Testis (tissue), 2 donors: ENCODE measurements around the gene GSG1L2.

Source experiments
- POLR2A ChIP-seq: fragments of 450-650 bp; IDR thresholded peaks from one replicate; pipeline ENCODE4 v1.6.1; 2017; ENCODE audit warnings: antibody characterized with exemption, mild to moderate bottlenecking, moderate library complexity
- TF ChIP-seq, protein P1 (sequence below), 3 experiments: fragments of 450-650 bp in 2 of 3; fragments of 200-600 bp in 1 of 3; sonication (generic) in 1 of 3; IDR thresholded peaks; one replicate each; pipeline ENCODE4 v1.5.1; 2016 to 2019; ENCODE audit warnings: antibody characterized with exemption in 3 of 3, mild to moderate bottlenecking in 2 of 3, moderate library complexity in 1 of 3

DNA sequence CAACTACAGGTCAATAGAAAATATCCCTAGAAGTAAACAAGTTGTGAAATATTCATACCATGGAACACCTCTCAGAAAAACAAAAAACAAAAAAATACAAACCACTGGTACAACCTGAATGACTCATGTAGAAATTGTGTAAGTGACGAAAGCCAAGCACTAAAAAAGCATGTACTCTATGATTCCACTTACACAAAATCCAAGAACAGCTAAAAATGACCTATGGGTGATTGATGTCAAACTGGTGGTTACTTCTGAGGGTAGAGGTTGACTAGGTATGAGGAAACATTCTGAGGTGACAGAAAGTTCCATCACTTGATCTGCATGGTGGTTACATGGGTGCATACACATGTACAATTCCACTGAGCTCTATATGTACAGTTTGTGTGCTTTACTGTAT is 61.6 kb downstream of the GSG1L2 start:
- TF ChIP-seq, protein P1, sequence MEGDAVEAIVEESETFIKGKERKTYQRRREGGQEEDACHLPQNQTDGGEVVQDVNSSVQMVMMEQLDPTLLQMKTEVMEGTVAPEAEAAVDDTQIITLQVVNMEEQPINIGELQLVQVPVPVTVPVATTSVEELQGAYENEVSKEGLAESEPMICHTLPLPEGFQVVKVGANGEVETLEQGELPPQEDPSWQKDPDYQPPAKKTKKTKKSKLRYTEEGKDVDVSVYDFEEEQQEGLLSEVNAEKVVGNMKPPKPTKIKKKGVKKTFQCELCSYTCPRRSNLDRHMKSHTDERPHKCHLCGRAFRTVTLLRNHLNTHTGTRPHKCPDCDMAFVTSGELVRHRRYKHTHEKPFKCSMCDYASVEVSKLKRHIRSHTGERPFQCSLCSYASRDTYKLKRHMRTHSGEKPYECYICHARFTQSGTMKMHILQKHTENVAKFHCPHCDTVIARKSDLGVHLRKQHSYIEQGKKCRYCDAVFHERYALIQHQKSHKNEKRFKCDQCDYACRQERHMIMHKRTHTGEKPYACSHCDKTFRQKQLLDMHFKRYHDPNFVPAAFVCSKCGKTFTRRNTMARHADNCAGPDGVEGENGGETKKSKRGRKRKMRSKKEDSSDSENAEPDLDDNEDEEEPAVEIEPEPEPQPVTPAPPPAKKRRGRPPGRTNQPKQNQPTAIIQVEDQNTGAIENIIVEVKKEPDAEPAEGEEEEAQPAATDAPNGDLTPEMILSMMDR (IDR thresholded peaks at IDR 0.05) = no peak
- TF ChIP-seq POLR2A = no peak
